HepG2 (cell line): ENCODE results near the gene THEMIS.

Source experiments
- ATF2 ChIP-seq: sonication (generic); formaldehyde crosslinking; IDR thresholded peaks from 2 replicates; pipeline ENCODE4 v1.4.0; 2020; ENCODE audit warnings: missing genetic modification reagents
- CBFB ChIP-seq: sonication (generic); formaldehyde crosslinking; IDR thresholded peaks from 2 replicates; pipeline ENCODE4 v1.4.0; 2020; ENCODE audit warnings: missing genetic modification reagents
- CTCF ChIP-seq: sonication (generic); formaldehyde crosslinking; IDR thresholded peaks from 2 replicates; pipeline ENCODE4 v1.5.0; 2020; ENCODE audit warnings: mild to moderate bottlenecking, missing genetic modification reagents, moderate library complexity
- HIVEP1 ChIP-seq: sonication (generic); formaldehyde crosslinking; IDR thresholded peaks from 2 replicates; pipeline ENCODE4 v1.4.0; 2020; ENCODE audit warnings: mild to moderate bottlenecking, missing genetic modification reagents
- MED13 ChIP-seq: sonication (generic); formaldehyde crosslinking; IDR thresholded peaks from 2 replicates; pipeline ENCODE4 v1.5.0; 2020; ENCODE audit warnings: missing genetic modification reagents
- MXI1 ChIP-seq: IDR thresholded peaks from 3 replicates; pipeline ENCODE4 v1.6.1; 2012; ENCODE audit warnings: low read depth, low read length, inconsistent platforms, borderline replicate concordance
- NR3C1 ChIP-seq: sonication (generic); formaldehyde crosslinking; IDR thresholded peaks from 2 replicates; pipeline ENCODE4 v1.4.0; 2020; ENCODE audit warnings: missing genetic modification reagents
- PITX1 ChIP-seq: sonication (generic); formaldehyde crosslinking; IDR thresholded peaks from 2 replicates; pipeline ENCODE4 v1.5.1; 2020; ENCODE audit warnings: mild to moderate bottlenecking, missing genetic modification reagents
- TCF7L2 ChIP-seq: IDR thresholded peaks from 2 replicates; pipeline ENCODE4 v1.6.1; 2011; ENCODE audit warnings: mild to moderate bottlenecking, low read depth, low read length, moderate library complexity
- ZBTB33 ChIP-seq: sonication (generic); formaldehyde crosslinking; IDR thresholded peaks from 2 replicates; pipeline ENCODE4 v1.4.0; 2020; ENCODE audit warnings: missing genetic modification reagents
- ZNF33A ChIP-seq: sonication (generic); formaldehyde crosslinking; IDR thresholded peaks from 2 replicates; pipeline ENCODE4 v1.5.1; 2020; ENCODE audit warnings: missing genetic modification reagents, mild to moderate bottlenecking, moderate library complexity, borderline replicate concordance
- TF ChIP-seq, protein P1 (sequence below): sonication (generic); formaldehyde crosslinking; IDR thresholded peaks from 2 replicates; pipeline ENCODE4 v1.5.1; 2020; ENCODE audit warnings: mild to moderate bottlenecking, missing genetic modification reagents, moderate library complexity

- TF ChIP-seq ZNF33A (CRISPR knock-in tag) (no peak), CTCF (no peak), TCF7L2 (no peak), ATF2 (CRISPR knock-in tag) (no peak), MXI1 (no peak), CBFB (CRISPR knock-in tag) (no peak), HIVEP1 (CRISPR knock-in tag) (no peak), PITX1 (no peak), NR3C1 (CRISPR knock-in tag) (no peak), MED13 (CRISPR knock-in tag) (no peak), ZBTB33 (CRISPR knock-in tag) (no peak)
- TF ChIP-seq, protein P1, sequence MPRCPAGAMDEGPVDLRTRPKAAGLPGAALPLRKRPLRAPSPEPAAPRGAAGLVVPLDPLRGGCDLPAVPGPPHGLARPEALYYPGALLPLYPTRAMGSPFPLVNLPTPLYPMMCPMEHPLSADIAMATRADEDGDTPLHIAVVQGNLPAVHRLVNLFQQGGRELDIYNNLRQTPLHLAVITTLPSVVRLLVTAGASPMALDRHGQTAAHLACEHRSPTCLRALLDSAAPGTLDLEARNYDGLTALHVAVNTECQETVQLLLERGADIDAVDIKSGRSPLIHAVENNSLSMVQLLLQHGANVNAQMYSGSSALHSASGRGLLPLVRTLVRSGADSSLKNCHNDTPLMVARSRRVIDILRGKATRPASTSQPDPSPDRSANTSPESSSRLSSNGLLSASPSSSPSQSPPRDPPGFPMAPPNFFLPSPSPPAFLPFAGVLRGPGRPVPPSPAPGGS (CRISPR knock-in tag): no peak
Observed at GRCh38 chr6:127706216-127706615, 194.6 kb downstream of the THEMIS start.
